H1 (cell line): ENCODE measurements around the gene NEDD4L. TPM values are rescaled to one million over a fixed set of nuclear protein-coding genes. Genes with fewer than 3 reads are reported as not detected.

ENCODE experiments used
- CTCF ChIA-PET: fragments of 300-600 bp; sonication (Branson Sonifier 250); formaldehyde crosslinking; loops from one replicate; lab custom pipeline; 2021; ENCODE audit not compliant: partially characterized antibody; lab: Charles Lee
- POLR2A ChIA-PET: fragments of 300-600 bp; sonication (Branson Sonifier 250); formaldehyde crosslinking; loops from one replicate; lab custom pipeline; 2021; ENCODE audit warnings: inconsistent platforms; ENCODE audit not compliant: partially characterized antibody; lab: Charles Lee
- DNase-seq, 2 experiments: peaks; one replicate each; pipeline versions ENCODE4 v3.0.0 to v3.0.0-alpha.2; 2010 to 2022; ENCODE audit warnings: low spot score in 2 of 2, low read depth in 1 of 2, mixed read lengths in 1 of 2
- FAIRE-seq: peaks from 2 replicates; lab custom pipeline; 2011; peaks lifted over from hg19 to GRCh38; lab: Jason Lieb, UNC
- H2AFZ ChIP-seq: 2 replicates; pipeline ENCODE4 v1.8.1; 2012; ENCODE audit warnings: low read length, inconsistent platforms
- H2AK5ac ChIP-seq: 2 replicates; pipeline ENCODE4 v1.6.1; 2013; ENCODE audit warnings: low read depth, low read length
- H2BK120ac ChIP-seq: replicated peaks from 2 replicates; pipeline ENCODE3; 2013; ENCODE audit warnings: low read depth, low read length, inconsistent platforms
- H2BK12ac ChIP-seq: 2 replicates; pipeline ENCODE4 v1.6.1; 2013; ENCODE audit warnings: low read depth, low read length
- H2BK15ac ChIP-seq: 2 replicates; pipeline ENCODE4 v1.6.1; 2013; ENCODE audit warnings: low read length
- H2BK20ac ChIP-seq: 2 replicates; pipeline ENCODE4 v1.6.1; 2013; ENCODE audit warnings: low read length
- H2BK5ac ChIP-seq: 2 replicates; pipeline ENCODE4 v1.6.1; 2013; ENCODE audit warnings: low read depth, low read length
- H3K14ac ChIP-seq: 2 replicates; pipeline ENCODE4 v1.6.1; 2013; ENCODE audit warnings: inconsistent platforms; ENCODE audit not compliant: insufficient read length
- H3K18ac ChIP-seq: 2 replicates; pipeline ENCODE4 v1.6.1; 2013; ENCODE audit warnings: low read length; ENCODE audit errors: extremely low read depth
- H3K23ac ChIP-seq: 2 replicates; pipeline ENCODE4 v1.6.1; 2013; ENCODE audit warnings: inconsistent platforms; ENCODE audit not compliant: insufficient read length
- H3K23me2 ChIP-seq: 2 replicates; pipeline ENCODE4 v1.6.1; 2013; ENCODE audit warnings: low read depth, low read length
- H3K27ac ChIP-seq: 2 replicates; pipeline ENCODE4 v1.6.1; 2011; ENCODE audit warnings: low read depth, low read length, inconsistent platforms
- H3K27me3 ChIP-seq, 4 experiments: replicated peaks in 1 of 4; 1 replicate in 1 of 4; 2 replicates in 3 of 4; pipeline versions ENCODE4 v1.6.1 to v1.8.1; 2011 to 2013; ENCODE audit warnings: low read length in 3 of 4, mild to moderate bottlenecking in 3 of 4, inconsistent platforms in 2 of 4, mixed read lengths in 2 of 4, moderate library complexity in 1 of 4; ENCODE audit not compliant: control insufficient read depth in 3 of 4, insufficient read depth in 3 of 4; ENCODE audit errors: extremely low read depth in 1 of 4
- H3K36me3 ChIP-seq, 4 experiments: 2 replicates each; pipeline versions ENCODE4 v1.6.1 to v1.8.1; 2011 to 2013; ENCODE audit warnings: mild to moderate bottlenecking in 4 of 4, low read length in 3 of 4, moderate library complexity in 2 of 4, control low read depth in 1 of 4, inconsistent platforms in 1 of 4; ENCODE audit not compliant: insufficient read depth in 4 of 4, control insufficient read depth in 2 of 4
- H3K4ac ChIP-seq: replicated peaks from 2 replicates; pipeline ENCODE3; 2013; ENCODE audit warnings: low read length, low read depth, mixed read lengths, inconsistent platforms; ENCODE audit not compliant: insufficient read length
- H3K4me1 ChIP-seq, 4 experiments: replicated peaks in 1 of 4; 1 replicate in 1 of 4; 2 replicates in 3 of 4; pipeline versions ENCODE4 v1.6.1 to v1.8.1; 2011 to 2013; ENCODE audit warnings: low read length in 3 of 4, inconsistent platforms in 2 of 4, mixed read lengths in 1 of 4; ENCODE audit not compliant: insufficient read depth in 4 of 4, control insufficient read depth in 3 of 4
- H3K4me2 ChIP-seq, 2 experiments: 2 replicates each; pipeline versions ENCODE4 v1.6.1 to v1.8.1; 2011 to 2013; ENCODE audit warnings: low read depth in 2 of 2, low read length in 2 of 2, control low read depth in 1 of 2, inconsistent platforms in 1 of 2, mild to moderate bottlenecking in 1 of 2; ENCODE audit not compliant: insufficient read depth in 1 of 2
- H3K4me3 ChIP-seq, 4 experiments: fragments of 200-600, 300-600 bp in 1 of 4; sonication (generic), shearing (Covaris generic), sonication (Bioruptor Twin) in 1 of 4; 2 replicates each; pipeline versions ENCODE4 v1.5.1 to v1.8.1; 2011 to 2016; ENCODE audit warnings: low read length in 4 of 4, low read depth in 3 of 4, control low read depth in 2 of 4, inconsistent platforms in 2 of 4, mild to moderate bottlenecking in 2 of 4, mixed read lengths in 1 of 4, moderate library complexity in 1 of 4; ENCODE audit not compliant: insufficient read depth in 2 of 4; ENCODE audit errors: extremely low read depth in 1 of 4
- H3K56ac ChIP-seq: replicated peaks from 2 replicates; pipeline ENCODE3; 2013; ENCODE audit warnings: low read depth, mild to moderate bottlenecking, mixed read lengths, low read length, inconsistent platforms; ENCODE audit not compliant: insufficient read length
- H3K79me1 ChIP-seq: 2 replicates; pipeline ENCODE4 v1.6.1; 2013; ENCODE audit warnings: low read depth, low read length, control low read depth
- H3K79me2 ChIP-seq, 2 experiments: 2 replicates each; pipeline versions ENCODE4 v1.6.1 to v1.8.1; 2012 to 2013; ENCODE audit warnings: low read length in 2 of 2, mild to moderate bottlenecking in 2 of 2, inconsistent platforms in 1 of 2; ENCODE audit not compliant: insufficient read depth in 2 of 2, control insufficient read depth in 1 of 2
- H3K9ac ChIP-seq, 4 experiments: replicated peaks in 1 of 4; 1 replicate in 1 of 4; 2 replicates in 3 of 4; pipeline versions ENCODE4 v1.6.1 to v1.8.1; 2011 to 2013; ENCODE audit warnings: low read depth in 3 of 4, low read length in 3 of 4, control low read depth in 2 of 4, mild to moderate bottlenecking in 2 of 4, moderate library complexity in 2 of 4, inconsistent platforms in 1 of 4; ENCODE audit errors: extremely low read depth in 1 of 4
- H3K9me3 ChIP-seq, 2 experiments: 2 replicates each; pipeline versions ENCODE4 v1.6.1 to v1.8.1; 2012 to 2013; ENCODE audit warnings: mild to moderate bottlenecking in 2 of 2, moderate library complexity in 2 of 2, control low read depth in 1 of 2, inconsistent platforms in 1 of 2, low read depth in 1 of 2, low read length in 1 of 2, mixed read lengths in 1 of 2; ENCODE audit not compliant: insufficient read depth in 2 of 2
- H4K20me1 ChIP-seq, 2 experiments: replicated peaks in 1 of 2; 2 replicates each; pipeline versions ENCODE3 to v1.8.1; 2011 to 2013; ENCODE audit warnings: inconsistent platforms in 2 of 2, low read length in 2 of 2, mild to moderate bottlenecking in 1 of 2; ENCODE audit not compliant: insufficient read depth in 2 of 2, control insufficient read depth in 1 of 2
- H4K5ac ChIP-seq: 2 replicates; pipeline ENCODE4 v1.6.1; 2013; ENCODE audit warnings: low read length, low read depth, mixed read lengths, inconsistent platforms; ENCODE audit not compliant: insufficient read length
- H4K8ac ChIP-seq: 2 replicates; pipeline ENCODE4 v1.8.0; 2013; ENCODE audit warnings: mild to moderate bottlenecking, moderate library complexity, low read length, inconsistent platforms; ENCODE audit not compliant: insufficient read depth; ENCODE audit errors: extremely low read depth
- H4K91ac ChIP-seq: replicated peaks from 2 replicates; pipeline ENCODE3; 2013; ENCODE audit warnings: low read length, mixed read lengths, inconsistent platforms; ENCODE audit not compliant: insufficient read length
- ATF3 ChIP-seq: IDR thresholded peaks from 2 replicates; pipeline ENCODE4 v1.6.1; 2011; ENCODE audit warnings: low read depth, mild to moderate bottlenecking, low read length; ENCODE audit not compliant: insufficient read depth
- CHD1 ChIP-seq: IDR thresholded peaks from 2 replicates; pipeline ENCODE4 v1.6.1; 2012; ENCODE audit warnings: low read depth, low read length, improper control_type of control experiment
- EGR1 ChIP-seq: IDR thresholded peaks from 2 replicates; pipeline ENCODE4 v1.6.1; 2011; ENCODE audit warnings: low read depth, low read length, borderline replicate concordance
- EZH2 ChIP-seq: fragments of 200-600 bp; sonication (generic); IDR thresholded peaks from 2 replicates; pipeline ENCODE4 v1.7.1; 2012; ENCODE audit warnings: low read depth, mild to moderate bottlenecking, moderate library complexity, low read length, inconsistent platforms; ENCODE audit not compliant: severe bottlenecking
- FOSL1 ChIP-seq: IDR thresholded peaks from 2 replicates; pipeline ENCODE4 v1.6.1; 2011; ENCODE audit warnings: mild to moderate bottlenecking, low read depth, low read length, moderate library complexity; ENCODE audit not compliant: insufficient read depth
- JUND ChIP-seq: IDR thresholded peaks from 2 replicates; pipeline ENCODE4 v1.6.1; 2011; ENCODE audit warnings: mild to moderate bottlenecking, improper control_type of control experiment, low read length
- KDM1A ChIP-seq: fragments of 200-600, 300-600 bp; sonication (generic); IDR thresholded peaks from 2 replicates; pipeline ENCODE4 v1.7.1; 2016; ENCODE audit warnings: mild to moderate bottlenecking, low read length, borderline replicate concordance
- NANOG ChIP-seq: IDR thresholded peaks from 2 replicates; pipeline ENCODE4 v1.6.1; 2011; ENCODE audit warnings: low read length, low read depth, mild to moderate bottlenecking, inconsistent platforms; ENCODE audit not compliant: insufficient read depth, poor library complexity, severe bottlenecking
- POLR2AphosphoS5 ChIP-seq: IDR thresholded peaks from 2 replicates; pipeline ENCODE4 v1.6.1; 2011; ENCODE audit warnings: low read depth, low read length
- RFX5 ChIP-seq: IDR thresholded peaks from 2 replicates; pipeline ENCODE4 v1.6.1; 2011; ENCODE audit warnings: low read depth, low read length, improper control_type of control experiment, borderline replicate concordance
- SP4 ChIP-seq: IDR thresholded peaks from 2 replicates; pipeline ENCODE4 v1.6.1; 2012; ENCODE audit warnings: low read length, inconsistent platforms
- TAF1 ChIP-seq: IDR thresholded peaks from 2 replicates; pipeline ENCODE4 v1.6.1; 2011; ENCODE audit warnings: mild to moderate bottlenecking, low read depth, low read length
- TEAD4 ChIP-seq: IDR thresholded peaks from 2 replicates; pipeline ENCODE4 v1.6.1; 2012; ENCODE audit warnings: low read depth, low read length, inconsistent platforms, mixed read lengths
- YY1 ChIP-seq: IDR thresholded peaks from 2 replicates; pipeline ENCODE4 v1.6.1; 2011; ENCODE audit warnings: low read depth, mild to moderate bottlenecking, low read length
- WGBS, 2 experiments: shearing (Covaris generic) in 1 of 2; methylation state at CpG; one replicate each; pipeline versions ENCODE4 v1.1.6 to v1.1.7; 2013 to 2015; ENCODE audit warnings: low lambda C conversion rate in 2 of 2, mixed read lengths in 2 of 2, inconsistent platforms in 1 of 2, low coverage in 1 of 2, missing lambda C conversion rate in 1 of 2; ENCODE audit not compliant: insufficient replicate concordance in 2 of 2, insufficient coverage in 1 of 2, insufficient read length in 1 of 2; ENCODE audit errors: extremely low coverage in 1 of 2, missing lambda C conversion rate in 1 of 2; 5-methylcytosine and 5-hydroxymethylcytosine counted together
- polyA plus RNA-seq, 7 experiments: library from polyadenylated mRNA; depleted of rRNA in 3 of 7; stranded (reverse) in 5 of 7; unstranded in 2 of 7; fragments of >200 nt in 5 of 7; fragments of 200-250 nt in 2 of 7; gene quantifications; 1 replicate in 5 of 7; 2 replicates in 1 of 7; 4 replicates in 1 of 7; pipeline versions ENCODE4 v1.2.1 to v1.2.3, GENCODE V29; 2011 to 2013; ENCODE audit warnings: missing spikeins in 2 of 7, mixed read lengths in 2 of 7
- total RNA-seq: library from RNA; stranded (reverse); fragmentation: NEBNext Ultra II Directional; extraction: Animal tissue kit (Norgen Biotek cat#: 25700); gene quantifications from 2 replicates; pipeline ENCODE4 v1.2.1, GENCODE V29; 2021

The NEDD4L gene
- total and polyA plus RNA-seq, 2 of the 8 experiments (the other 6 are each of a cell fraction or from before 2014, with no cell fraction given) = 37.3 to 69.8 TPM

- Histone ChIP-seq H2BK120ac (no peak overlapping the region), H4K8ac (no peak overlapping the region), H3K4ac (no peak overlapping the region), H2AFZ (no peak overlapping the region), H3K4me1 (no peaks in the 10 kb centered on the region; a peak in 1 of 7 replicates), H3K9me3 (peaks cover 0 to 2% of the 10 kb centered on the region in 2 experiments; a peak in 2 of 4 replicates), H2BK5ac (no peak overlapping the region), H3K79me1 (peaks cover 3% of the 10 kb centered on the region; the same call in 1 of the 2 replicates), H4K5ac (no peak overlapping the region), H3K23me2 (no peaks in the 10 kb centered on the region), H2BK12ac (no peak overlapping the region), H3K79me2 (peaks cover 0 to 24% of the 10 kb centered on the region in 2 experiments; a peak in 3 of 4 replicates), H2BK20ac (no peak overlapping the region), H3K23ac (no peak overlapping the region), H3K27me3 (no peaks in the 10 kb centered on the region), H3K14ac (no peak overlapping the region), H3K36me3 (peaks cover 0 to 4% (median 0%) of the 10 kb centered on the region in 4 experiments; a peak in 1 of 8 replicates), H3K18ac (no peak overlapping the region), H3K4me3 (no peak overlapping the region), H2BK15ac (no peak overlapping the region), H3K9ac (no peak overlapping the region), H4K20me1 (peaks cover 2 to 5% of the 10 kb centered on the region in 2 experiments), H3K27ac (no peak overlapping the region), H3K56ac (no peak overlapping the region), H4K91ac (no peak overlapping the region), H3K4me2 (no peak overlapping the region), H2AK5ac (no peak overlapping the region)
- no peak for DNase-seq
- no peak for FAIRE-seq
- CTCF ChIA-PET = interaction anchor here (0.8 to 1.1 kb wide), 2 partner anchors 17 to 1063 kb away, joined by 3 to 4 read pairs; no protein-coding TSS in a partner anchor
- 84% methylated on average over 3 of the region's 3 CpGs; no CpG with 5 or more reads in 1 of the 2 experiments for WGBS, 2 experiments
- POLR2A ChIA-PET = no interaction called here
- TF ChIP-seq TEAD4 (no peak), POLR2AphosphoS5 (no peak), TAF1 (no peak), NANOG (no peak), YY1 (no peak), EGR1 (no peak), RFX5 (no peak), JUND (no peak), FOSL1 (no peak), SP4 (no peak), KDM1A (no peak), ATF3 (no peak), CHD1 (no peak), EZH2 (no peak)
These were observed 263.4 kb downstream of the NEDD4L start for GRCh38 chr18:58307441-58307840.
